ENCODE data around the gene TUBB2B.

The TUBB2B gene

DNA sequence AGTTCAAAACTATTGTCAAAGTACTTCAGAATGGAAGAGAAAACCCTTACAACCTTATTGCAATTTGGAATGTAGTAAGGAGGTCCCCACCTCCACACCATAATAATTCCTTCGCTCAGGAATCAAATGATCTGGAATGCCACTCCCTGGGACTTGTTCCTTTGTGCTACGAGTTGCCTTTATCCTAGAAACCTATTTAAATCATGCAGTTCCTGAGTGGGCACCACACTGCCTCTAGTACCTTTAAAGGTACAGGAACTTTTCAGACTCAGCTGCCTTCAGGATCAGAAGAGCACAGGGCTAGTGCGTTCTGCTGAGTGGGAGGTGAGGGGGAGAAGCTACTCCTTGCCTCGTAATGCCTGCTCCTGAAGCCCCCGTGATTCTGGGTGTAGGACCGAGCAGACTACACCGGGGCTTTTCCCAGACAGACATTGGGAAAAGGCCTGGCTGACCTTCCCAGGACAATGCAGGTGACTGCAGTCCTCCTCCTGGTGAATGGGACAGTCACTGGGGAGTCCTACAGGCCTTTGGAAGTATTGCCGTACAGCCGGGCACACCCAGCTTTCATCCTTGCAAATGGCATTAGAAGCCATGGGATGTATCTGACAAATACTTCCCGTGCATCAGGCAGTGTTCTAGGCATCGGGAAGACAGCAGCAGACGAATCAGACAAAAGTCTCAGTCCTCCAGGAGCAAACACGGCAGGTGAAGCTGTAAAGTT lies 11.8 kb upstream of the TUBB2B start:
- TF ChIP-seq, protein P1, sequence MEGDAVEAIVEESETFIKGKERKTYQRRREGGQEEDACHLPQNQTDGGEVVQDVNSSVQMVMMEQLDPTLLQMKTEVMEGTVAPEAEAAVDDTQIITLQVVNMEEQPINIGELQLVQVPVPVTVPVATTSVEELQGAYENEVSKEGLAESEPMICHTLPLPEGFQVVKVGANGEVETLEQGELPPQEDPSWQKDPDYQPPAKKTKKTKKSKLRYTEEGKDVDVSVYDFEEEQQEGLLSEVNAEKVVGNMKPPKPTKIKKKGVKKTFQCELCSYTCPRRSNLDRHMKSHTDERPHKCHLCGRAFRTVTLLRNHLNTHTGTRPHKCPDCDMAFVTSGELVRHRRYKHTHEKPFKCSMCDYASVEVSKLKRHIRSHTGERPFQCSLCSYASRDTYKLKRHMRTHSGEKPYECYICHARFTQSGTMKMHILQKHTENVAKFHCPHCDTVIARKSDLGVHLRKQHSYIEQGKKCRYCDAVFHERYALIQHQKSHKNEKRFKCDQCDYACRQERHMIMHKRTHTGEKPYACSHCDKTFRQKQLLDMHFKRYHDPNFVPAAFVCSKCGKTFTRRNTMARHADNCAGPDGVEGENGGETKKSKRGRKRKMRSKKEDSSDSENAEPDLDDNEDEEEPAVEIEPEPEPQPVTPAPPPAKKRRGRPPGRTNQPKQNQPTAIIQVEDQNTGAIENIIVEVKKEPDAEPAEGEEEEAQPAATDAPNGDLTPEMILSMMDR (IDR thresholded peaks at IDR 0.05; ENCODE audit: borderline replicate concordance, control extremely low read depth, extremely low read depth, insufficient read depth, missing control alignments): no peak
- DNase-seq (ENCODE audit: low spot score): no peak
- in situ Hi-C loops (cut with MboI; ENCODE audit: low sequenced_read_pairs, unreplicated experiment): no loop called here

DNA sequence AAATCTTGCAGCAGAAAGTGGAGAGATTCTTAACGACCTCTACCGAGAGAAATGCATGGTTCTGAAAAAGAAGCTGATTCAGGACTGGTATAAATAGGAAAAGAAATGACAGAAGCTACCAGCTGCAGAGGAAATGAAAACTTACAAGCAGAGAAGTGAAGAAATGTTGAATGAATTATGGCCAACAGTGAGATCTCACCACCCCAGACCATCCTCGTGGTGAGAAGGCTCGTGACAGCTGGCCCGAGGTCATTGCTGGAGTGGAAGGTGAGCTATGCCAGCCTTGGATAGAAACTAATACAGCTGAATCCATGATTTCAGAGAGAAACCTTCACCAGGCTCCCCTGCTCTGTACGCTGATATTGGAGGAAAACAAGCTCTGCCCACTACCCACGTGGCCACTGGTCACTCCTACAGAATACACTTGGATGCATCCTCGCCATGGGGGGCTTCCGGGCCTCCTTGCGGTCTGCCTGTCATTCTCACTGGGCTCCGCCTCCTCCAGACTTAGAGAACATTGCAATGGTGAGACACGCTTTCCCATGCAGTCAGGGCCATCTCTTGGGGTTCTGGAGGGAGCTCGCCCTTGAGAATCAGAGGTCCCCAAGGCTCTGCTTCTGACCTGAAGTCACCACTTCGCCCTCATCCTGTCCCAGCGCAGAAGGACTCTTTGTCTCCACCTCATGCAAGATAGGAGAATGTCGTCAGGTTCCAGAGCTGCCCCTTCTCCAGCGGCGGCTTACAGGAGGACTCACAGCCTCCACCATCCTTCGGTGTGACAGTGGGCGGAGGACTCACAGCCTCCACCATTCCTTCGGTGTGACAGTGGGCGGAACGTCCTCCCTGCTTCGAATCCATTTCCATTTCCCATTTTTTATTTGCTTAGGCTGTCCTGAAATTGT lies 10.6 kb upstream of the TUBB2B start:
- in situ Hi-C loops (cut with MboI; ENCODE audit: low sequenced_read_pairs, unreplicated experiment): no loop called here

DNA sequence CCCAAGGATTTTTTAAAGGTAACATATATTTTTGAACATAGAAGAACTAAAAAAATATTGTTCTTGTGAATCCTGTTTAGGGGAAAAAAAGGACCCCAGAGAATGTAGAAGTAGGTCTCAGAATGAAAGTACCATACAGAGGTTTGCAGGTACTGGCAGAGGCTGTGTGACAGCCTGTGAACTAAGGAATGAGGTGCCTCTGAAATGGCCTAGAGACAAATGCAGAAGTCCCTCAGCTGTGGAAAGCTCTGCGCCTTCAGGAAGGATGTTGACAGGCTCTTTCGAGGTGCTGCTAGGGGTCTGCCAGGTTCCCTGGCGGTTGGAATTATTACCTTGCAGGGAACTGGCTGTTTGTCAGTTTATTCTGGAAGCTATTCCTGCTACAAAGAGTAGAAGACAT lies 8.6 kb upstream of the TUBB2B start:
- no peak for DNase-seq (ENCODE audit: low spot score)
- TF ChIP-seq, protein P1 (IDR thresholded peaks at IDR 0.05; ENCODE audit: borderline replicate concordance, control extremely low read depth, extremely low read depth, insufficient read depth, missing control alignments): no peak
- in situ Hi-C loops (cut with MboI; ENCODE audit: low sequenced_read_pairs, unreplicated experiment): no loop called here

More for the DNA sequence above, 10.6 kb upstream of the TUBB2B start:
- no peak for DNase-seq (ENCODE audit: low spot score)
- TF ChIP-seq, protein P1 (IDR thresholded peaks at IDR 0.05; ENCODE audit: borderline replicate concordance, control extremely low read depth, extremely low read depth, insufficient read depth, missing control alignments): no peak

DNA sequence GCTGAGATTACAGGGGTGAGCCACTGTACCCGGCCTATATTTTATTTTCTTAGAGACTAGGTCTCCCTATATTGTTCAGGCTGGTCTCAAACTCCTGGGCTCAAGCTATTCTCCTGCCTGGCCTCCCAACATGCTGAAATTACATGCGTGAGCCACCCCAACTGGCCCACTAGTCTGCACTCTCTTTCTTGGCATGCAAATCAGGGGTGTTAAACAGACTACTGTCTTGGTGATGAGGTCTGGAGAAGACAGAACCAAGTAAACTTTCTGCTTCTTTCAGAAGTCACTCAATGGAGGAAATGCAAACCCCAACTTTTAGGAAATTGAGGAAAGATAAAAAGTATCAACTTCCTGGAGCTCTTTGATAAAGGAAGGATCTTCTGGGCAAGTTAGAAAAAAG lies 8.0 kb upstream of the TUBB2B start:
- in situ Hi-C loops (cut with MboI; ENCODE audit: low sequenced_read_pairs, unreplicated experiment): no loop called here
- TF ChIP-seq, protein P1 (IDR thresholded peaks at IDR 0.05; ENCODE audit: borderline replicate concordance, control extremely low read depth, extremely low read depth, insufficient read depth, missing control alignments): no peak
- DNase-seq (ENCODE audit: low spot score): no peak

DNA sequence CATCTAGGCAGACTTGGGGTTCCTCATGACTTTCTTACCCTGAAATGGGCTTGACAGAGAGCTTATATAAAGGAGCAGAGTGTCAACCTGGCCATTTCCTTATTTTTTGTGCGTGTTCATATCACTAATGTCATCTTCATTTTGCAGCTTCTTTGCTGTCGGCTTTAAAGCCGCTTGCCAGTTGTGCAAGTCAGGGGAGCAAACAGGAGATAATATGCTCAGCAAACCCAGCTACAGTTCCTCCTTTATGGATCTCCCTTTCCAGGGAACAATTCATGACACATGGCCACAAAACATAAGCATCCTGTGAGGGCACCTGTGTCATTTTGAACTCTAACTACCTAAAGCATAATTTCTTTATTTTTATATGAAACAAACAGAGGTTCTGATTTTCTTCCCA lies 6.5 kb upstream of the TUBB2B start:
- no peak for DNase-seq (ENCODE audit: low spot score)
- TF ChIP-seq, protein P1 (IDR thresholded peaks at IDR 0.05; ENCODE audit: borderline replicate concordance, control extremely low read depth, extremely low read depth, insufficient read depth, missing control alignments): no peak
- in situ Hi-C loops (cut with MboI; ENCODE audit: low sequenced_read_pairs, unreplicated experiment): no loop called here

DNA sequence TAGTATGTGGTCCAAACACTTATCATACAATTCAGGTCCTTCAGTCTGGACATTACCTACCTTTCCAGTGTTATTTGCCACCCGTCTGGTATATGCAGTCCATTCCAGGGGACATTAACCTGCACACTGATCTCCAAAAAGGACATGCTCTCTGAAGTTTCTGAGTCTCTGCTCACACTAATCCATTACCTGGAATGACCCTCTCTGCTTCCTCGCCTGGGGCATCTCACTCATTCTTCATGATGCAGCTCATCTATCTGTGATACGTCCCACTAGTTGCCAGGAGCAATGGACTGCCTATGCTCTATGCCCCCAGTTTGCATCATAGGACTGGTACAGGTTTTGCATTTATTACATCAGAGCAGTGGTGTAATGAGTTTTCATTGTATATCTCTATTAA lies 5.9 kb upstream of the TUBB2B start:
- TF ChIP-seq, protein P1 (IDR thresholded peaks at IDR 0.05; ENCODE audit: borderline replicate concordance, control extremely low read depth, extremely low read depth, insufficient read depth, missing control alignments): no peak
- DNase-seq (ENCODE audit: low spot score): no peak
- in situ Hi-C loops (cut with MboI; ENCODE audit: low sequenced_read_pairs, unreplicated experiment): no loop called here

Data from GM13976 (cell line).